Breast epithelium (tissue), 4 donors: ENCODE data around the gene PPOX. TPM values are rescaled to one million over a fixed set of nuclear protein-coding genes. Genes with fewer than 3 reads are reported as not detected.

ENCODE experiments used
- DNase-seq, 2 donors: peaks; one replicate each; pipeline ENCODE4 v3.0.0-alpha.2; 2019; ENCODE audit warnings: low spot score in 2 of 2
- H3K27ac ChIP-seq, 2 donors: fragments of 200-600 bp; sonication (generic) in 1 of 2; one replicate each; pipeline ENCODE4 v1.5.1; 2016 to 2019; ENCODE audit warnings: mild to moderate bottlenecking in 1 of 2
- H3K27me3 ChIP-seq, 2 donors: fragments of 200-600 bp; sonication (generic) in 1 of 2; one replicate each; pipeline versions ENCODE4 v1.5.1 to v1.6.0; 2017 to 2019; ENCODE audit warnings: control low read depth in 1 of 2, mild to moderate bottlenecking in 1 of 2
- H3K36me3 ChIP-seq: fragments of 200-600 bp; one replicate; pipeline ENCODE4 v1.5.1; 2019
- H3K4me1 ChIP-seq, 2 donors: fragments of 200-600 bp; sonication (generic); one replicate each; pipeline ENCODE4 v1.5.1; 2016 to 2019; ENCODE audit warnings: control low read depth in 1 of 2
- H3K4me3 ChIP-seq, 3 donors: fragments of 200-600 bp; sonication (generic); 1 replicate in 2 of 3; 2 replicates in 1 of 3; pipeline ENCODE4 v1.5.1; 2016 to 2019; ENCODE audit warnings: mild to moderate bottlenecking in 3 of 3, moderate library complexity in 2 of 3
- H3K9me3 ChIP-seq, 2 donors: fragments of 200-600 bp; sonication (generic) in 1 of 2; one replicate each; pipeline ENCODE4 v1.5.1; 2016 to 2019; ENCODE audit warnings: control low read depth in 1 of 2
- POLR2A ChIP-seq: fragments of 450-650 bp; IDR thresholded peaks from one replicate; pipeline ENCODE4 v1.6.1; 2016; ENCODE audit warnings: antibody characterized with exemption, mild to moderate bottlenecking, moderate library complexity
- POLR2AphosphoS5 ChIP-seq, 3 donors: sonication (generic); formaldehyde crosslinking; IDR thresholded peaks; one replicate each; pipeline ENCODE4 v1.6.1; 2017; ENCODE audit warnings: antibody characterized with exemption in 3 of 3
- intact Hi-C: fragments of 100-400 bp; cut with DNase I; formaldehyde crosslinking; loops from one replicate; pipeline ENCODE4 v1.15.1; 2023; ENCODE audit warnings: low total_unique reads
- total RNA-seq, 3 donors: library from RNA; depleted of rRNA; stranded (reverse); fragments of >200 nt; gene quantifications; one replicate each; pipeline ENCODE4 v1.1.0, GENCODE V29; 2016
- TF ChIP-seq, protein P1 (sequence below), 3 donors: fragments of 450-650 bp; IDR thresholded peaks; one replicate each; pipeline ENCODE4 v1.5.1; 2016 to 2017; ENCODE audit warnings: antibody characterized with exemption in 3 of 3, mild to moderate bottlenecking in 3 of 3, moderate library complexity in 3 of 3

PPOX gene
- total RNA-seq, 3 donors from 2014 or later = 19.5 to 26.8 (median 25.2) TPM

GRCh38 chr1:161172349-161172748 lies 6.1 kb downstream of the PPOX start:
- H3K27ac ChIP-seq = peak overlapping the region; percentile 76 to 88
- H3K27me3 ChIP-seq = no peaks in the 10 kb centered on the region
- H3K4me3 ChIP-seq = no peak overlapping the region
- intact Hi-C loops = no loop called here
- H3K4me1 ChIP-seq = peaks cover 0 to 12% of the 10 kb centered on the region in 2 donors
- peak; percentile 68 to 73 for DNase-seq
- TF ChIP-seq, protein P1, sequence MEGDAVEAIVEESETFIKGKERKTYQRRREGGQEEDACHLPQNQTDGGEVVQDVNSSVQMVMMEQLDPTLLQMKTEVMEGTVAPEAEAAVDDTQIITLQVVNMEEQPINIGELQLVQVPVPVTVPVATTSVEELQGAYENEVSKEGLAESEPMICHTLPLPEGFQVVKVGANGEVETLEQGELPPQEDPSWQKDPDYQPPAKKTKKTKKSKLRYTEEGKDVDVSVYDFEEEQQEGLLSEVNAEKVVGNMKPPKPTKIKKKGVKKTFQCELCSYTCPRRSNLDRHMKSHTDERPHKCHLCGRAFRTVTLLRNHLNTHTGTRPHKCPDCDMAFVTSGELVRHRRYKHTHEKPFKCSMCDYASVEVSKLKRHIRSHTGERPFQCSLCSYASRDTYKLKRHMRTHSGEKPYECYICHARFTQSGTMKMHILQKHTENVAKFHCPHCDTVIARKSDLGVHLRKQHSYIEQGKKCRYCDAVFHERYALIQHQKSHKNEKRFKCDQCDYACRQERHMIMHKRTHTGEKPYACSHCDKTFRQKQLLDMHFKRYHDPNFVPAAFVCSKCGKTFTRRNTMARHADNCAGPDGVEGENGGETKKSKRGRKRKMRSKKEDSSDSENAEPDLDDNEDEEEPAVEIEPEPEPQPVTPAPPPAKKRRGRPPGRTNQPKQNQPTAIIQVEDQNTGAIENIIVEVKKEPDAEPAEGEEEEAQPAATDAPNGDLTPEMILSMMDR (IDR thresholded peaks at IDR 0.05) = no peak
- TF ChIP-seq POLR2AphosphoS5 (IDR thresholded peaks at IDR 0.05) (no peak), POLR2A (no peak)
- peaks cover 3% of the 10 kb centered on the region for H3K36me3 ChIP-seq
- H3K9me3 ChIP-seq = no peaks in the 10 kb centered on the region

DNA sequence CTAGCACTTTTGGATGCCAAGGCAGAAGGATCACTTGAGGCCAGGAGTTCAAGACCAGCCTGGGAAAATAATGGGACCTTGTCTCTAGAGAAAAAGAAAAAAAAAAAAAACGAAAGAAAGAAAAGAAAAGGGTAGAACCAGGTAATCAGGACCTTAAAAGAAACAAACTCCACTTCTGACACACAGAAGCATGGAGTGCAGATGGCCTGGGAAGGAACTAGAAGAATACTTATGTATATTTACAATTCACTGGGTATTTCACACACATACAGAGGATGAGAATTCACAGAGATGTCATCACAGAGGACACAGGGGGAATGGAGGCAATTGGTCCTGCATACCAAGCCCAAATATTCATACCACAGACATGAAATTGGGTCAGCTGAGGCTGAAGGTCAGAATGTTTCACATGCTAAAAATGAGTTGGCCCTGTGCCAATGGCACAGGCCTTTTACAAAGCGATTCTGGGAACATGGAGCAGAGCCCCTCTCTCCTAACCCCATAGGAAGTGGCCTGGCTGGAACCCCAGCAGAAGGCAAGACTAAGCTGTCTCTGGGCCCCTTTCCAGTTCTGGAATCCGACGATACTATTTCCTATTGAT lies 6.7 kb downstream of the PPOX start:
- Histone ChIP-seq H3K27me3 (no peaks in the 10 kb centered on the region), H3K9me3 (no peaks in the 10 kb centered on the region), H3K4me1 (peaks cover 0 to 12% of the 10 kb centered on the region in 2 donors), H3K36me3 (peaks cover 3% of the 10 kb centered on the region), H3K27ac (peak overlapping the region; percentile 82 to 88), H3K4me3 (no peak overlapping the region)
- TF ChIP-seq, protein P1 (IDR thresholded peaks at IDR 0.05) = no peak
- TF ChIP-seq POLR2A (no peak), POLR2AphosphoS5 (IDR thresholded peaks at IDR 0.05) (peak in 2 of 3 donors; percentile 25 to 67)
- DNase-seq = no peak
- intact Hi-C loops = no loop called here

- DNase-seq = no peak
- no peaks in the 10 kb centered on the region for H3K27me3 ChIP-seq
- intact Hi-C loops = no loop called here
- TF ChIP-seq POLR2AphosphoS5 (IDR thresholded peaks at IDR 0.05) (no peak), POLR2A (no peak)
- TF ChIP-seq, protein P1 (IDR thresholded peaks at IDR 0.05) = no peak
- H3K36me3 ChIP-seq = peaks cover 3% of the 10 kb centered on the region
- H3K27ac ChIP-seq = peak overlapping the region; percentile 82 to 88
- H3K4me3 ChIP-seq = no peak overlapping the region
- peaks cover 0 to 12% of the 10 kb centered on the region in 2 donors for H3K4me1 ChIP-seq
- no peaks in the 10 kb centered on the region for H3K9me3 ChIP-seq
Observed at GRCh38 chr1:161173711-161174110, 7.5 kb downstream of the PPOX start.

GRCh38 chr1:161174911-161175310 lies 8.7 kb downstream of the PPOX start:
- peaks cover 3% of the 10 kb centered on the region for H3K36me3 ChIP-seq
- no peaks in the 10 kb centered on the region for H3K27me3 ChIP-seq
- no peaks in the 10 kb centered on the region for H3K9me3 ChIP-seq
- intact Hi-C loops = no loop called here
- H3K4me1 ChIP-seq = peaks cover 0 to 12% of the 10 kb centered on the region in 2 donors
- no peak for DNase-seq
- TF ChIP-seq, protein P1 (IDR thresholded peaks at IDR 0.05) = no peak
- no peak for TF ChIP-seq POLR2AphosphoS5 (IDR thresholded peaks at IDR 0.05)
- TF ChIP-seq POLR2A = no peak
- H3K4me3 ChIP-seq = no peak overlapping the region
- H3K27ac ChIP-seq = peak overlapping the region in 1 of 2 donors; percentile 91

GRCh38 chr1:161175771-161176453 lies 9.7 kb downstream of the PPOX start:
- Histone ChIP-seq H3K27ac (peak overlapping the region; percentile 91 to 96), H3K36me3 (peaks cover 3% of the 10 kb centered on the region), H3K9me3 (no peaks in the 10 kb centered on the region), H3K4me1 (peaks cover 0 to 12% of the 10 kb centered on the region in 2 donors), H3K4me3 (peak overlapping the region; percentile 80 to 86 (median 83)), H3K27me3 (no peaks in the 10 kb centered on the region)
- intact Hi-C loops = no loop called here
- TF ChIP-seq POLR2AphosphoS5 (IDR thresholded peaks at IDR 0.05) = no peak
- no peak for TF ChIP-seq POLR2A
- TF ChIP-seq, protein P1 (IDR thresholded peaks at IDR 0.05) = no peak
- DNase-seq = no peak
